Peyer's patch (tissue), 4 donors: ENCODE results near the gene RBP5. TPM values are rescaled to one million over a fixed set of nuclear protein-coding genes. Genes with fewer than 3 reads are reported as not detected.

Experiments used
- DNase-seq, 3 donors: peaks; one replicate each; pipeline ENCODE4 v3.0.0-alpha.2; 2017 to 2019
- H3K27ac ChIP-seq, 4 donors: fragments of 200-600 bp; sonication (generic); one replicate each; pipeline ENCODE4 v1.5.1; 2016 to 2019
- H3K27me3 ChIP-seq, 2 donors: fragments of 200-600 bp; sonication (generic); one replicate each; pipeline ENCODE4 v1.5.1; 2019
- H3K36me3 ChIP-seq, 3 donors: fragments of 200-600 bp; sonication (generic); one replicate each; pipeline ENCODE4 v1.5.1; 2016 to 2019
- H3K4me1 ChIP-seq, 4 donors: fragments of 200-600 bp; sonication (generic); one replicate each; pipeline ENCODE4 v1.5.1; 2016 to 2019
- H3K4me3 ChIP-seq, 4 donors: fragments of 200-600 bp; sonication (generic); 1 replicate in 3 of 4; 2 replicates in 1 of 4; pipeline ENCODE4 v1.5.1; 2016 to 2019; ENCODE audit warnings: mild to moderate bottlenecking in 1 of 4
- H3K9me3 ChIP-seq, 4 donors: fragments of 200-600 bp; sonication (generic); one replicate each; pipeline ENCODE4 v1.5.1; 2016 to 2019; ENCODE audit warnings: mild to moderate bottlenecking in 1 of 4
- CTCF ChIP-seq, 6 experiments: fragments of 450-650 bp in 4 of 6; fragments of 200-600 bp in 2 of 6; sonication (generic) in 1 of 6; IDR thresholded peaks; one replicate each; pipeline ENCODE4 v1.5.1; 2017 to 2019; ENCODE audit warnings: antibody characterized with exemption in 6 of 6, mild to moderate bottlenecking in 3 of 6, moderate library complexity in 1 of 6
- POLR2A ChIP-seq, 2 donors: fragments of 450-650 bp; IDR thresholded peaks; one replicate each; pipeline ENCODE4 v1.5.1; 2017; ENCODE audit warnings: antibody characterized with exemption in 2 of 2, mild to moderate bottlenecking in 2 of 2, moderate library complexity in 2 of 2
- total RNA-seq, 4 donors: library from RNA; depleted of rRNA; stranded (reverse); fragments of >200 nt; gene quantifications; one replicate each; pipeline ENCODE4 v1.1.0, GENCODE V29; 2016

The RBP5 gene
- total RNA-seq, 4 donors from 2014 or later = 3.7 to 64.4 (median 4.3) TPM; not detected in 1

DNA sequence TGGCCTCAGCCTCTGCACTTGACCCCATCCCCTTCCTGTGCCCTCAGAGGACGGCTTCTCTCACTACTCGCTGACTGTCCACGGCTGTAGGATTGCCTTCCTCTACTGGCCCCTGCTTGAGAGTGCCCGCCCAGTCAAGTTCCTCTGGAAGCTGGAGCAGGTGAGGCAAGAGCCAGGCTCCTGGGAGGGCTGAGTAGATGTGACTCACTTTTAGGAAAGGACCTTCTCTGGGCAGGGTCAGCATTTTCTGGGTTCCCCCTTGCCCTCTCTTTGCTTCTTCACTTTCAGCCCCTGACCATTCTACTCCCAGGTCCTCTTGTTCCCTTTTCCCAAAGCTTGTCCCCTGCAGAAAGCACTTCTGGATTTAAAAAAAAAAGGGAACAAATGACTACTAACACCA is 9.2 kb upstream of the RBP5 start:
- Histone ChIP-seq H3K4me3 (no peak overlapping the region), H3K9me3 (no peaks in the 10 kb centered on the region), H3K27me3 (no peaks in the 10 kb centered on the region), H3K4me1 (no peaks in the 10 kb centered on the region), H3K27ac (no peak overlapping the region), H3K36me3 (peaks cover 0 to 29% (median 0%) of the 10 kb centered on the region in 3 donors)
- DNase-seq = no peak
- TF ChIP-seq CTCF (IDR thresholded peaks at IDR 0.05) (no peak), POLR2A (IDR thresholded peaks at IDR 0.05) (no peak)

GRCh38 chr12:7136676-7137075 is 8.0 kb upstream of the RBP5 start:
- H3K36me3 ChIP-seq = peaks cover 0 to 29% (median 0%) of the 10 kb centered on the region in 3 donors
- no peak for DNase-seq

GRCh38 chr12:7136071-7136470 is 7.4 kb upstream of the RBP5 start:
- H3K36me3 ChIP-seq = peaks cover 0 to 29% (median 0%) of the 10 kb centered on the region in 3 donors
- TF ChIP-seq POLR2A (IDR thresholded peaks at IDR 0.05) (no peak), CTCF (IDR thresholded peaks at IDR 0.05) (no peak)
- peaks cover 0 to 6% (median 2%) of the 10 kb centered on the region in 4 donors for H3K4me1 ChIP-seq
- no peaks in the 10 kb centered on the region for H3K27me3 ChIP-seq
- no peak for DNase-seq
- no peaks in the 10 kb centered on the region for H3K9me3 ChIP-seq
- H3K4me3 ChIP-seq = no peak overlapping the region
- H3K27ac ChIP-seq = no peak overlapping the region

More at GRCh38 chr12:7136676-7137075, 8.0 kb upstream of the RBP5 start:
- no peaks in the 10 kb centered on the region for H3K9me3 ChIP-seq
- peaks cover 0 to under 1% (median 0%) of the 10 kb centered on the region in 4 donors for H3K4me1 ChIP-seq
- H3K4me3 ChIP-seq = no peak overlapping the region
- no peaks in the 10 kb centered on the region for H3K27me3 ChIP-seq
- TF ChIP-seq POLR2A (IDR thresholded peaks at IDR 0.05) = no peak
- TF ChIP-seq CTCF (IDR thresholded peaks at IDR 0.05) = no peak
- no peak overlapping the region for H3K27ac ChIP-seq

GRCh38 chr12:7134396-7135166 is 5.9 kb upstream of the RBP5 start:
- H3K27ac ChIP-seq = no peak overlapping the region
- no peak overlapping the region for H3K4me3 ChIP-seq
- no peak for DNase-seq
- TF ChIP-seq CTCF (IDR thresholded peaks at IDR 0.05) (no peak), POLR2A (IDR thresholded peaks at IDR 0.05) (no peak)
- no peaks in the 10 kb centered on the region for H3K27me3 ChIP-seq
- H3K4me1 ChIP-seq = peaks cover 0 to 19% (median 3%) of the 10 kb centered on the region in 4 donors
- peaks cover 0 to 29% (median 0%) of the 10 kb centered on the region in 3 donors for H3K36me3 ChIP-seq
- no peaks in the 10 kb centered on the region for H3K9me3 ChIP-seq

DNA sequence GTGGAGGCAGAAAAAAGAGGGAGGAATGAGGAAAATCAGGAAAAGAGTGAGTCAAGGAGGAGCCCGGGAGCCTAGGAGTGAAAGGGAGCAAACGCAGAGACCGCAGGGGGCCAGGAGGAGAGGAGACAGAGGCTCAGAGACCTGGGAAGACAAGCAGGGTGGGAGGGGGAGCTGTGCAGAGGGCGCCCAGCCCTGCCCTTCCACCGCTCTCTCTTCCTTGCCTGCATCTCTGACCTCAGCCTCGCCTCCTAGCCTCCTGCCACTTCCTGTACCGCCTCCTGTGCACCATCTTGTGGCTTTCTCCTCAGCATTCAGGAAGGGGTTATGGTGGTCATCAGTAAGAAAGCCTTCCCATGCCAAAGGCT is 2.8 kb upstream of the RBP5 start:
- Histone ChIP-seq H3K9me3 (no peaks in the 10 kb centered on the region), H3K4me1 (peaks cover 0 to 26% (median 7%) of the 10 kb centered on the region in 4 donors), H3K4me3 (peak overlapping the region in 2 of 4 donors; percentile 65 to 71), H3K27me3 (no peaks in the 10 kb centered on the region), H3K27ac (peak overlapping the region; percentile 69 to 85 (median 72)), H3K36me3 (peaks cover 0 to 13% (median 0%) of the 10 kb centered on the region in 3 donors)
- no peak for DNase-seq
- TF ChIP-seq POLR2A (IDR thresholded peaks at IDR 0.05) = no peak
- no peak for TF ChIP-seq CTCF (IDR thresholded peaks at IDR 0.05)
